ENCODE data around the gene OR10T2. TPM values are rescaled to one million over a fixed set of nuclear protein-coding genes. Genes with fewer than 3 reads are reported as not detected.

OR10T2 gene
- total RNA-seq: not detected in 2 replicates

GRCh38 chr1:158398818-158399514, at the start of gene OR10T2:
TSS of gene OR10T2 (minus strand) at chr1:158399466. CDS start at chr1:158399466, 0 bp downstream.

GRCh38 chr1:158426137-158426536, 26.9 kb upstream of the OR10T2 start, which contains the start of gene OR10K2:
TSS of gene OR10K2 (minus strand) at chr1:158426237. CDS start at chr1:158420866, 5,371 bp downstream.

GRCh38 chr1:158353303-158354075, 45.8 kb downstream of the OR10T2 start, which contains the start of gene CD1E:
TSS of gene CD1E (plus strand) at chr1:158353894. CDS start at chr1:158353989, 95 bp downstream.

Other genes starting within 250 kb of the OR10T2 start
- gene CD1D, start 218.6 kb downstream of the OR10T2 start, total RNA-seq: 0.14 and 0.66 TPM in 2 replicates
- gene CD1A, start 145.0 kb downstream of the OR10T2 start, total RNA-seq: not detected in 2 replicates
- gene CD1C, start 109.5 kb downstream of the OR10T2 start, total RNA-seq: not detected in 2 replicates
- not detected in 2 replicates for gene CD1B, start 67.9 kb downstream of the OR10T2 start, total RNA-seq
- not detected in 2 replicates for gene CD1E, start 45.6 kb downstream of the OR10T2 start, total RNA-seq
- gene OR10K2, start 26.8 kb upstream of the OR10T2 start, total RNA-seq: not detected in 2 replicates
- not detected in 2 replicates for gene OR10K1, start 62.4 kb upstream of the OR10T2 start, total RNA-seq
- not detected in 2 replicates for gene OR10R2, start 72.8 kb upstream of the OR10T2 start, total RNA-seq
- gene OR6Y1, start 154.9 kb upstream of the OR10T2 start, total RNA-seq: not detected in 2 replicates
- gene OR6P1, start 171.1 kb upstream of the OR10T2 start, total RNA-seq: not detected in 2 replicates
- not detected in 2 replicates for gene OR10X1, start 180.4 kb upstream of the OR10T2 start, total RNA-seq
- not detected in 2 replicates for gene OR10Z1, start 205.8 kb upstream of the OR10T2 start, total RNA-seq